ENCODE data around the gene NR6A1.

- TF ChIP-seq POLR2AphosphoS5 (IDR thresholded peaks at IDR 0.05; ENCODE audit: borderline replicate concordance, low read depth, low read length), result no peak
- TF ChIP-seq EZH2 (IDR thresholded peaks at IDR 0.05), result no peak
Observed at GRCh38 chr9:124708633-124709291, 62.3 kb downstream of the NR6A1 start.
